ENCODE data around the gene SIRT2. TPM values are rescaled to one million over a fixed set of nuclear protein-coding genes. Genes with fewer than 3 reads are reported as not detected.
"Not testable (repeated sequence)": the region's sequence is repeated elsewhere in the genome, so short reads cannot be mapped to it uniquely, and the experiment has no call there.

Gene SIRT2
- total RNA-seq, 1 donor from 2014 or later = 57.2 TPM

DNA sequence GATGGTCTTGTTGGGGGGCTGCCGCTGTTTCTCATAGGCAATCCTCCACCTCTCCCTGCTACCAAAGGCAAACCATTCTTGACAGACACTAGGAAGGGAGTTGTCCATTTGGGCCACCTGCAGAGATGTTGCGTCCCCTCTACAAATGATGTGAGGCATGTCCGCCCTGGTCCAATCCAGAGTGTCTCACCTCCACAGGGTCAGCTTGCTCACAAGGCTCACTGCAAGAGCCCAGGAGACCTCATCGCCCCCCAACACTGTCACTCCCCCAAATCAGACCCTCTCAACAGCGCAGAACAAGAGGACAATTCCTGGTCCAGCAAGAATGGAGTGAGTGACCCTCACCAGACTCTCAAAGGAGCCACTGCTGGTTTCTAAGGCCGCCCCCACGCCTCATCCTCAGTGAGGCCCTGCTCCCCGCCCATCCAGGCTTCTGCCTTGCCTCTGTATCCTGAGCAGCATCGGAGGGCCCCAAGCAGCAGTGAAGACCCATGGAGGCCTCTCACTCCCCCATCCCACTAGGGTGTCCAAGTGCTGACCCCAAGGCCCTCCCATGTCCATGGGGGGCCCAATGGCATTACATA, 56.2 kb downstream of the SIRT2 start:
- DNase-seq = no peak

DNA sequence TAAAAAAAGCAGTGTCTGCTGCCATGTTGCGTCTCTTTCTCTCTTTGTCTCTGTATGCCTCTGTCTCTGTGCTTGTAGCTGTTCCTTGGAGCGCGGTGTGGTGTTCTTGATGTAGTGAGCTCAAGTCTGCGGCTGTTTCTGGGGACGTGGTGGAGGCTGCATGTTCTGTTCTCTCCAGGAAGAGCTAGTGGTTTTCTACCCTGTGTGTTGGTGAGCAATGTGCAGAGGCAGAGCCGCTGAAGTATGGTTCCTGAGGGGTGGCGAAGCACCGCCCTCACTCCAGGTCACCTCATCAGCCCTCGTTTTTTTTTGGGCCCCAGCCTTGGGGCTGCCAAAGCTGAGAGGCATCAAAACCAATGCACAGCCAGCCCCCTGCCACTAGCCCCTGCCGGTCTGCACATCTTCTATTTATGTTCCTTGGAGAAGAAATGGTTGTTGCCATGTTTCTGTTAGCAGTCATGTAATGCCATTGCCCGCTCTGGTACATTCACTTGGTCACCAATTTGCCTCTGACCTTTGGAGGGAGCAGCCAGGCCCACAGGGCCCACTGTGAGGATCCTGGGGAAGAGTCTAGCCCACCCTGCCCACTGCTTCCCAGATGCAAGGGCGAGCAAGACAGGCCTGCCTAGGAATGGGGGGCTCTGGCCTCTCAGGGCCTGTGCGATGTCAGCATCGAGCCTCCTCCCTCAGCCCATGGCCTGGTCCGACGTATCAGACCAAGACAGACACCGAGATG, 56.8 kb downstream of the SIRT2 start:
- DNase-seq = no peak

DNA sequence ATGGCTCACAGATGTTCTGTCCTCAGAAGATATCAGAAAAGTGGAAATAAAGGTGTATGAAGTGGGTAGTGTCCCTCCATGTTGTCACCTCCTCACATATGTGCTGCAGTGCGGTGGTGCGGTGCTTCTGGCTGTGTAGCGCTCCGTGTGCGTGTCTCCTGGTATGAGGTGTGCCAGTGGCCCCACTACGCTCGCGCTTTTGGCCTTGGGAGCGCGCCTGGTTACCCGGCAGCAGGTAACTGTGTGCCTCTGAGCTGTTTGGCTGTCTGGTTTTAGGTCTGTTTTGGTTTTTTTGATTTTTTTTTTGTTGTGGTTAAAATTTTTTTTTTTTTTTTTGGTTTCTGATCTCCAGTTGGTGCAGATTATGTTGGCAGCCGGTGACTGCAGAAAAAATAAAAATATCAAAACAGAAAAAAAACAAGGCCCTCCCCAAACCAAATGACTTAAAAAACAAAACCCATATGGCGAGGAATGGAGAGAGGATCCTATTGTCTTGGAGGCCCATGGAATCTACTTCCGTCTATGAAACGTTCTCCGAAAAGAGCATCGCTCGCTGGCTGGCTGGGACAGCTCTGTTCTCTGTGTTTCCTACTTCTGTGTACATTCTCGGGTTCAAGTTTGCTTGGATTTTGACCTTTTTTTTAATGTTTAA, 57.5 kb downstream of the SIRT2 start:
- DNase-seq = no peak

DNA sequence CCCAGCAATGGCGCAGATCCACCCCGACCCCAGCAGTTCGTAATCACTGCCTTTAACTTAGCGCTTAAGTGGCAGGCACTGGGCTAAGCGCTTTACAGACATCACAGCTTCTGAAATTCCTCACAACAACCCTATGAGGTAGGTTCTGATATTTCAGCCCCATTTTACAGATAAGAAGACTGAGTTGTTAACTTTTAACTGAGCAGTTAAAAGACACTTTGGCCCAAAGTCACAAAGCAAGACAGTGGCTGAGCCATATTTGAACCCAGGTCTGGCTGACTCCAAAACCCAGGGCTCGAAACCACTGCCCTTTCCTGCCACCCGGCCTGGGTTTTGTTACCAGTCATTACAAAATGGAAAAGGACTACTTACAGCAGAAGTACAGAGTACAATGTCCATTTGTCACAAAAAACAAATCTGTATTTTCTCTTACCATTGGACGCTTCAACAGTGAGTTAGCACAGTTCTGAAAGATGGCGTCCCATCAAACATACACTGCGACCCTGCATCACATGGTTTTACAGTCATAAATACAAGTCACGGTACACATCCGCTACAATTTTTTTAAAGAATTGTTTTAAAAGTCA, 58.1 kb downstream of the SIRT2 start:
- no peak for DNase-seq

DNA sequence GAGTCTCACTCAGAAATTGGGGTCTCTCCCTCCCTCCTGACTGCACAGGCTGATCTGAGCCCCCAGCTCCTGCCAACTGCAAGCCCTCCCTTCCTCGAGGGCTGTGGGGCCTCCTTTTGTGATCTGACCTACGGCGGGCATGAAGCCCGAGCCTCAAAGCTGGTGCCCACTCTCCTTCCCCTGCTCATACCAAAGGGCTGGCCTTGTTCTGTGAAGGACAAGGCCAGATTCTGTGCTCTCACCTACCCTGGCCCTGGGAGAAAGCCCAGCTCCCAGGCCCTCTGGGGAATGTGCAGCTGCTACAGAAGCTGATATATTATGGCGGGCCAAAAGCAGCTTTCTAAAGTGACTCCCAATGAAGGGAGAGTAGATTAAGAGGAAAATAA, 58.8 kb downstream of the SIRT2 start:
- DNase-seq = no peak

- no peak for DNase-seq
Measured at GRCh38 chr19:38839816-38840582, 59.4 kb downstream of the SIRT2 start.

DNA sequence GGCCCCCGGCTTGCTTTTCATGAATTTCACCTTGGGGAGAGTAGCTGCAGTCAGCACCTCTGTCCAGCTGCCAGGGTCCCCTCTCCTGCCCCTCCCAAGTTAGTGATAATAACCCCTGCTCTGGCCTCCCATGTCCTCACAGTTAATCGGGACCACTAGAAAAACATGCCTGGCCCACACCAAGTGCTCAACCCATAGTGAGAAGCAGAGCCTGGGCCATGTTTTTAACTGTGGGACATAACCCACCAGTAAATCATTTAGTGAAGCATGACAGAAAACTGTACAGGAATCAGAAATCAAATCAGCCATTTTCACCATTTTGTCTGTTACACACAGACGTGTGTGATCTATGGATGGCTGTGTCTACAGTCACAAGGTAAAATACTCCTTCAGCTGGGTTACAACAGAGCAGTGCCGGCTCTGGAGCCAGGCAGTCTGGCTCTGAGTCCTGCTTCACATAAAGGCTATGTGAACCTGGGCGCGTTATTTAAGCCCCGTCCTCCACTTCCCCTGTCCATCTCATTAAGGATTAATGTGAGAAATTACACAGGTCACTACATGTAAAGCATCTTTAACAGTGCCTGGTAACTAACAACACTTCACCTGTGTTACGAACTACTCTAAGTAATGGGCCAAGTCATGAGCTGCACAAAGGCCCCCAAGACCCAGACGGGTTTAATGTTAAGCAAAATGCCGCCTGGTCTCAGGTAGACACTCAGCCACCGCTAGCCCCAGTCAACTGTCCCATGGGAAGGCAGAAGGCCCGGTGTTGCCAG, 60.2 kb downstream of the SIRT2 start:
- no peak for DNase-seq

DNA sequence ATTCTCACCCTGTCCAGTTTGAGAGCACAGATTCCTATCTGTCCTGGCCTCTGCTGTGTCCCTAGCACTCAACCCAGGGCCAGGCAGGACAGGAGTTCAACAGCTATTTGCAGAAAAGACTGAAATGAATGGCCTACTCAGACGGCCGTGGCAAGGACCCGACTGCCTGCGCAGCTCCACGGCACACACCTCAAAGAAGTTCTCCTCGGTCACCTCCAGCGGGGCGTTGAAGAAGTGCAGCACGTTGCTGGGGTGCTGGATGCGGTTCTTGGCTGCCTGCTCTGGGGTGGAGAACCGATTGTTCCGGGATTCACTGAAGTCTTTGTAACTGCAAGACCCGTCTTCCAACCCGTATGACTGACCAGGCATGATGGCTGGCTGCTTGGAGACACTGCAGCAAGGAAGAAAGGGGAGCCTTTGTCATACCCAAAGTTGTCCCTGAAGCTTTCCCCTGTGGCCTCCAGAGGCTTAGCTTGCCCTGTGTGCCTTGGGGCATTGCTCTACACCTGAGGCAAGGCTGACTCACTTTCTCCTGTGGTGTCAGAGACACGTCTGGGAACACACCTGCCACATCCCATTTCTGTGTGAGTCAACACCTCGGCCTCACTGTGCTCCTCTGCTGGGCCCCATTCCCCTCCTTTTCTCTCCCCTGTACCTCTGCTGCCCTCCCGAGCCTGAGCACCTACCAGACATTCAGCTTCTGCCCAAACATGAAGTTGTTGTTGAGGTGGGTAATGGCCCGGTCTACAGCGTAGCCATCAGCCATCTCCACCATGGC, 61.0 kb downstream of the SIRT2 start:
- no peak for DNase-seq

DNA sequence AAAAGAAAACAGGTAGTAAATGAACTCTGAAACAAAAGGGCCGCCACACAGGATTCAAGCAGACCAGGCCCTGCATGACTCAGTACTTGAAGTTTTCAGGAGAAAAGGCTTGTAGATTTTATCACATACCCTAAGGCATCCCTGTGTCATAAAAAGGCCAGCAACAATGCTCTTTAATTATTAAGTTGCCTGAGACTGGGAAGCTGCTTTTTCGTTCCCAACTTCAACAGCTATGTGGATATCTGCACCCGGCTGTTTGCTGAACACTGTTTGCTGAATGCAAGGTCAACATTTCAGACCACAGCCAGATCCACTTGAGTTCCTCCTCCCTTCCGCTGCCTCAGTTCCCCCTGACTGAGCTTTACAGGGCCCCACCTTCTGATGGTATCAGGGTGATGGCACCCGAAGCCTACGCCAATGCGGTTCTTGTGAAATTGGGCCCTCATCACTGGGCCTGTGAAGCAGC, 61.7 kb downstream of the SIRT2 start:
- DNase-seq = no peak

- no peak for DNase-seq
Measured at GRCh38 chr19:38836983-38837626, 62.3 kb downstream of the SIRT2 start.

DNA sequence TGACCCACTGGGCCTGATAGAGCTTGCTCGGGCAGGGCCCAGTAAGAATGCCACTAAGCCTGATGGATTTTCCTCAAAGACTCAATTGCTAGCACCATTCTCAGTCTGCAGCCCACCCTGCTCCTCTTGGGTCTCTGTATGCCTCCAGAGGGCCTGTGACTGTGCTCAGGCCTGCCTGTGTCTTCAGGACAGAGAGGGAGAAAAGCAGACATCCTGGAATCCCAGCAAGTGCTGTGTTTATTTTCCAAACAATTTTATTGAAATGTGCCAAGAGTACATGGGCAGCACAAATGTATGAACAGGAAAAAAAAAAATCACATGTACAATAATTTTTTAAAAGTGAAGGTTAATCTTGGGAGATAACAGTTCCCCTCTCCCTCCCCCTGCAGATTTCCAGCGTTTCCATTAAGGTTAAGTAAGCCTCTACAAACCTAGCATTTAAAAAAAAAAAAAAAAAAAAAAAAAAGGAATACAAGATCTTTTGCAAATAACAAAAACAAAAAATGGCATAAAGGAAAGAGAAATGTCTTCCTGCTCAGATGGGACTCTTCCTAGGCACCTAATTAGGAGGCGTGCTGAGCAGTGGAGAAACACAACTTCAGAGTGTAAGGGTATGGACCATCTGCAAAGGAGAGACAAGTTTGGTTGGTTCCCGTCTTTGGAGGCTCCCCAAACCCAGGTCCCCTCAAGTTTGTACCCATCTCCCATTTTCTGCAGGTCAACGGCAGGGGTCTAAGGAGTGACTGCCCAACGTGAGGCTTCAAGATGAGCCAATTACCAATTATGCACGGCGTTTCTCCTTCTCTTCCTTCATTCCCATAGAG, 63.0 kb downstream of the SIRT2 start:
- DNase-seq = no peak

DNA sequence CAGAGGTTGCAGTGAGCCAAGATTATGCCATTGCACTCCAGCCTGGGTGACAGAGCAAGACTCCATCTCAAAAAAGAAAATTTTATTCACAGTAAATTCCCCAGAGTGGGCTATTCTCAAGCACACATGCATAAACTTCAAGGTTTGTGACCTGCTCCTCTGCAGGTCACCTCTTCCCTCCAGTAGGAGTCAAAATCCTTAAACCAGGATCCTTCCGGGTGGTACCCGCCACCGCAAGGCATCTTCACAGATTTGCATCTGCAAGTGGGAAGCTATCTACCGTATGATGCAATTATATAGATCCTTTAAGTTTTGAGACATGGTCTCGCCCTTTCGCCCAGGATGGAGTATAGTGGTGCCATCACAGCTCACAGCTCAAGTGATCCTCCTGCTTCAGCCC, 64.8 kb downstream of the SIRT2 start:
- no peak for DNase-seq

- DNase-seq = no peak
Measured at GRCh38 chr19:38834104-38834490, 65.3 kb downstream of the SIRT2 start.

DNA sequence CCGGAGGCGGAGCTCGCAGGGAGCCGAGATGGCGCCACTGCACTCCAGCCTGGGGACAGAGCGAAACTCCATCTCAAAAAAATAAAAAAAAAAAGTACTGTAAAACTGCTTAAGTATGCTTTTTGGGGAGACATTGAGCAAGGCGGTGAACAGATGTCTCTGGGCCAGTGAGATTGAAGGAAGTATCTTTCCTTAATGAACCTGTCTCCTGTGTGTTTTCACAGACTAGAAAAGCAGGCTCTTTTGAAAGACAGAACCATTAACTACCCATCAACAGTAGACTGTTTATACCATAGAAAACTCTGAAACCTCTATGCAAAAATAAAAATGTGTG, 66.4 kb downstream of the SIRT2 start:
- no peak for DNase-seq

- peak; percentile 26 for DNase-seq
Measured at GRCh38 chr19:38831142-38831605, 68.2 kb downstream of the SIRT2 start.

DNA sequence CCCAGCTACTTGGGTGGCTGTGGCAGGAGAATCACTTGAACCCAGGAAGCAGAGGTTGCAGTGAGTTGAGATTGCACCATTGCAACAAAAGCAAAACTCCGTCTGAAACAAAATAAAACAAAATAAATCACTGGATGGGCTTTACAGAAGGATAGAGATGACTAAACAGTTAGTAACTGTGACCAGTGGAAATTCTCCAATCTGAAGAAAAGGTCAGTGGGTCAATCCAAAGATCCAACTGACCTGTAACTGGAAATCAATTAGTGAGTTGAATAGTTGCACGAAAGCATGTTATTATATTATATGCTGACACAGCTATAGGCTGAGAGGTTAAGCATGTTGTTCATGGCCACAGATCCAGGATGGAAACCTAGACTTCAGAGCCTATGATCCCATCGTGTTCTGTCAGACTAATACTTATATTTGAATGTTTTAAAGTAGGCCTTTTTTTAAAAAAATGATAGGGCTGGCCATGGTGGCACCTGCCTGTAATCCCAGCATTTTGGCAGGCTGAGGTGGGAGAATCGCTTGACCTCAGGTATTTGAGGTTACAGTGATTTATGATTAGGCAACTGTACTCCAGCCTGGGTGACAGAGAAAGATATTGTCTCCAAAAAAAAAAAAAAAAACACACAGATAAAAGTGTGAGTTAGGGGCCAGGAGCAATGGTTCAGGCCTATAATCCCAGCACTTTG, 69.2 kb downstream of the SIRT2 start:
- DNase-seq = no peak

GRCh38 chr19:38829203-38829602, 70.2 kb downstream of the SIRT2 start:
- not testable (repeated sequence) for DNase-seq
